Measurements from ENCODE around the gene PEPD.

The PEPD gene

GRCh38 chr19:33471111-33471996 lies 50.2 kb downstream of the PEPD start:
- DNase-seq: no peak

GRCh38 chr19:33470686-33471085 lies 50.9 kb downstream of the PEPD start:
- DNase-seq: no peak

- DNase-seq: no peak
Observed at GRCh38 chr19:33470040-33470330, 51.6 kb downstream of the PEPD start.

GRCh38 chr19:33469171-33470039 lies 52.2 kb downstream of the PEPD start:
- no peak for DNase-seq

- DNase-seq: no peak
Observed at GRCh38 chr19:33468361-33469170, 53.0 kb downstream of the PEPD start.

- no peak for DNase-seq
Observed at GRCh38 chr19:33467851-33468250, 53.7 kb downstream of the PEPD start.

- DNase-seq: no peak
Observed at GRCh38 chr19:33465834-33466233, 55.8 kb downstream of the PEPD start.

- no peak for DNase-seq
Observed at GRCh38 chr19:33465371-33465770, 56.2 kb downstream of the PEPD start.

GRCh38 chr19:33464733-33465115 lies 56.9 kb downstream of the PEPD start:
- no peak for DNase-seq

GRCh38 chr19:33464010-33464732 lies 57.4 kb downstream of the PEPD start:
- no peak for DNase-seq

GRCh38 chr19:33463199-33463598 lies 58.4 kb downstream of the PEPD start:
- no peak for DNase-seq

GRCh38 chr19:33462112-33462791 lies 59.3 kb downstream of the PEPD start:
- DNase-seq: no peak

GRCh38 chr19:33461256-33462111 lies 60.1 kb downstream of the PEPD start:
- DNase-seq: no peak

- no peak for DNase-seq
Observed at GRCh38 chr19:33460221-33460908, 61.2 kb downstream of the PEPD start.

- DNase-seq: no peak
Observed at GRCh38 chr19:33459222-33460090, 62.1 kb downstream of the PEPD start.

- DNase-seq: no peak
Observed at GRCh38 chr19:33458807-33459206, 62.8 kb downstream of the PEPD start.

- no peak for DNase-seq
Observed at GRCh38 chr19:33458171-33458633, 63.4 kb downstream of the PEPD start.

- DNase-seq: no peak
Observed at GRCh38 chr19:33456845-33457220, 64.8 kb downstream of the PEPD start.
